ENCODE results near the gene TNFSF13.

- no peak for TF ChIP-seq CTCF (IDR thresholded peaks at IDR 0.05; ENCODE audit: low read depth, low read length)
- TF ChIP-seq EZH2phosphoT487 (IDR thresholded peaks at IDR 0.05; ENCODE audit: low read depth): no peak
Measured at GRCh38 chr17:7541074-7541621, 17.4 kb upstream of the TNFSF13 start.
